ENCODE results near the gene PINK1. TPM values are rescaled to one million over a fixed set of nuclear protein-coding genes. Genes with fewer than 3 reads are reported as not detected.

Gene PINK1
- total and polyA plus RNA-seq, 2 of the 13 experiments (the other 11 are each of a cell fraction or from before 2014, with no cell fraction given): 15.3 to 16.1 TPM

- TF ChIP-seq ZNF629 (CRISPR knock-in tag; conservative IDR thresholded peaks at IDR 0.05) (no peak), ATF2 (CRISPR knock-in tag; IDR thresholded peaks at IDR 0.05) (no peak), THAP11 (CRISPR knock-in tag; IDR thresholded peaks at IDR 0.05) (peak; percentile 47; the same call in 1 of the 2 replicates), ZNF670 (CRISPR knock-in tag; IDR thresholded peaks at IDR 0.05; ENCODE audit: borderline replicate concordance) (no peak), ZNF724P (CRISPR knock-in tag; IDR thresholded peaks at IDR 0.05; ENCODE audit: borderline replicate concordance) (no peak), CREM (IDR thresholded peaks at IDR 0.05) (peak; percentile 28; the same call in 1 of the 2 replicates), CREM (CRISPR knock-in tag; IDR thresholded peaks at IDR 0.05) (no peak), ZNF343 (CRISPR knock-in tag; IDR thresholded peaks at IDR 0.05) (no peak), ZNF567 (CRISPR knock-in tag; IDR thresholded peaks at IDR 0.05; ENCODE audit: borderline replicate concordance) (no peak), GABPB1 (CRISPR knock-in tag; IDR thresholded peaks at IDR 0.05) (peak; percentile 19; the same call in 1 of the 2 replicates), BRD4 (CRISPR knock-in tag; IDR thresholded peaks at IDR 0.05) (no peak), NR2C2 (CRISPR knock-in tag; IDR thresholded peaks at IDR 0.05; ENCODE audit: borderline replicate concordance) (peak; percentile 35; the same call in 1 of the 2 replicates), NFIB (CRISPR knock-in tag; IDR thresholded peaks at IDR 0.05; ENCODE audit: borderline replicate concordance) (no peak), FOSL2 (CRISPR knock-in tag; IDR thresholded peaks at IDR 0.05) (peak; percentile 64), ZSCAN21 (CRISPR knock-in tag; IDR thresholded peaks at IDR 0.05; ENCODE audit: borderline replicate concordance) (no peak), TRAFD1 (CRISPR knock-in tag; IDR thresholded peaks at IDR 0.05; ENCODE audit: borderline replicate concordance) (no peak), TEAD2 (CRISPR knock-in tag; IDR thresholded peaks at IDR 0.05) (no peak), CREB3 (CRISPR knock-in tag; IDR thresholded peaks at IDR 0.05) (no peak), ZBTB33 (CRISPR knock-in tag; IDR thresholded peaks at IDR 0.05) (no peak), ZNF124 (CRISPR knock-in tag; IDR thresholded peaks at IDR 0.05) (no peak), CREB1 (IDR thresholded peaks at IDR 0.05) (peak; percentile 89), CREB1 (CRISPR knock-in tag; IDR thresholded peaks at IDR 0.05) (peak; percentile 82; the same call in 1 of the 2 replicates), KDM5B (CRISPR knock-in tag; IDR thresholded peaks at IDR 0.05; ENCODE audit: borderline replicate concordance) (no peak), IKZF4 (CRISPR knock-in tag; IDR thresholded peaks at IDR 0.05; ENCODE audit: borderline replicate concordance, low read depth, not compliant biosample characterization) (no peak), ZFX (CRISPR knock-in tag; IDR thresholded peaks at IDR 0.05; ENCODE audit: low read depth) (no peak), HMG20A (CRISPR knock-in tag; IDR thresholded peaks at IDR 0.05; ENCODE audit: borderline replicate concordance) (peak; percentile 36; the same call in 1 of the 2 replicates), MXD4 (CRISPR knock-in tag; IDR thresholded peaks at IDR 0.05) (no peak)
These were observed 42.9 kb upstream of the PINK1 start (continued) for GRCh38 chr1:20590306-20590777.

All from HepG2 (cell line).